H1 (cell line): ENCODE results near the gene GFOD1. TPM values are rescaled to one million over a fixed set of nuclear protein-coding genes. Genes with fewer than 3 reads are reported as not detected.

Experiments
- CTCF ChIA-PET: fragments of 300-600 bp; sonication (Branson Sonifier 250); formaldehyde crosslinking; loops from one replicate; lab custom pipeline; 2021; ENCODE audit not compliant: partially characterized antibody; lab: Charles Lee
- POLR2A ChIA-PET: fragments of 300-600 bp; sonication (Branson Sonifier 250); formaldehyde crosslinking; loops from one replicate; lab custom pipeline; 2021; ENCODE audit warnings: inconsistent platforms; ENCODE audit not compliant: partially characterized antibody; lab: Charles Lee
- DNase-seq, 2 experiments: peaks; one replicate each; pipeline versions ENCODE4 v3.0.0 to v3.0.0-alpha.2; 2010 to 2022; ENCODE audit warnings: low spot score in 2 of 2, low read depth in 1 of 2, mixed read lengths in 1 of 2
- FAIRE-seq: peaks from 2 replicates; lab custom pipeline; 2011; peaks lifted over from hg19 to GRCh38; lab: Jason Lieb, UNC
- H2AFZ ChIP-seq: 2 replicates; pipeline ENCODE4 v1.8.1; 2012; ENCODE audit warnings: low read length, inconsistent platforms
- H2AK5ac ChIP-seq: 2 replicates; pipeline ENCODE4 v1.6.1; 2013; ENCODE audit warnings: low read depth, low read length
- H2BK120ac ChIP-seq: replicated peaks from 2 replicates; pipeline ENCODE3; 2013; ENCODE audit warnings: low read depth, low read length, inconsistent platforms
- H2BK12ac ChIP-seq: 2 replicates; pipeline ENCODE4 v1.6.1; 2013; ENCODE audit warnings: low read depth, low read length
- H2BK15ac ChIP-seq: 2 replicates; pipeline ENCODE4 v1.6.1; 2013; ENCODE audit warnings: low read length
- H2BK20ac ChIP-seq: 2 replicates; pipeline ENCODE4 v1.6.1; 2013; ENCODE audit warnings: low read length
- H2BK5ac ChIP-seq: 2 replicates; pipeline ENCODE4 v1.6.1; 2013; ENCODE audit warnings: low read depth, low read length
- H3K14ac ChIP-seq: 2 replicates; pipeline ENCODE4 v1.6.1; 2013; ENCODE audit warnings: inconsistent platforms; ENCODE audit not compliant: insufficient read length
- H3K18ac ChIP-seq: 2 replicates; pipeline ENCODE4 v1.6.1; 2013; ENCODE audit warnings: low read length; ENCODE audit errors: extremely low read depth
- H3K23ac ChIP-seq: 2 replicates; pipeline ENCODE4 v1.6.1; 2013; ENCODE audit warnings: inconsistent platforms; ENCODE audit not compliant: insufficient read length
- H3K23me2 ChIP-seq: 2 replicates; pipeline ENCODE4 v1.6.1; 2013; ENCODE audit warnings: low read depth, low read length
- H3K27ac ChIP-seq: 2 replicates; pipeline ENCODE4 v1.6.1; 2011; ENCODE audit warnings: low read depth, low read length, inconsistent platforms
- H3K27me3 ChIP-seq, 4 experiments: replicated peaks in 1 of 4; 1 replicate in 1 of 4; 2 replicates in 3 of 4; pipeline versions ENCODE4 v1.6.1 to v1.8.1; 2011 to 2013; ENCODE audit warnings: low read length in 3 of 4, mild to moderate bottlenecking in 3 of 4, inconsistent platforms in 2 of 4, mixed read lengths in 2 of 4, moderate library complexity in 1 of 4; ENCODE audit not compliant: control insufficient read depth in 3 of 4, insufficient read depth in 3 of 4; ENCODE audit errors: extremely low read depth in 1 of 4
- H3K36me3 ChIP-seq, 4 experiments: 2 replicates each; pipeline versions ENCODE4 v1.6.1 to v1.8.1; 2011 to 2013; ENCODE audit warnings: mild to moderate bottlenecking in 4 of 4, low read length in 3 of 4, moderate library complexity in 2 of 4, control low read depth in 1 of 4, inconsistent platforms in 1 of 4; ENCODE audit not compliant: insufficient read depth in 4 of 4, control insufficient read depth in 2 of 4
- H3K4ac ChIP-seq: replicated peaks from 2 replicates; pipeline ENCODE3; 2013; ENCODE audit warnings: low read length, low read depth, mixed read lengths, inconsistent platforms; ENCODE audit not compliant: insufficient read length
- H3K4me1 ChIP-seq, 4 experiments: replicated peaks in 1 of 4; 1 replicate in 1 of 4; 2 replicates in 3 of 4; pipeline versions ENCODE4 v1.6.1 to v1.8.1; 2011 to 2013; ENCODE audit warnings: low read length in 3 of 4, inconsistent platforms in 2 of 4, mixed read lengths in 1 of 4; ENCODE audit not compliant: insufficient read depth in 4 of 4, control insufficient read depth in 3 of 4
- H3K4me2 ChIP-seq, 2 experiments: 2 replicates each; pipeline versions ENCODE4 v1.6.1 to v1.8.1; 2011 to 2013; ENCODE audit warnings: low read depth in 2 of 2, low read length in 2 of 2, control low read depth in 1 of 2, inconsistent platforms in 1 of 2, mild to moderate bottlenecking in 1 of 2; ENCODE audit not compliant: insufficient read depth in 1 of 2
- H3K4me3 ChIP-seq, 4 experiments: fragments of 200-600, 300-600 bp in 1 of 4; sonication (generic), shearing (Covaris generic), sonication (Bioruptor Twin) in 1 of 4; 2 replicates each; pipeline versions ENCODE4 v1.5.1 to v1.8.1; 2011 to 2016; ENCODE audit warnings: low read length in 4 of 4, low read depth in 3 of 4, control low read depth in 2 of 4, inconsistent platforms in 2 of 4, mild to moderate bottlenecking in 2 of 4, mixed read lengths in 1 of 4, moderate library complexity in 1 of 4; ENCODE audit not compliant: insufficient read depth in 2 of 4; ENCODE audit errors: extremely low read depth in 1 of 4
- H3K56ac ChIP-seq: replicated peaks from 2 replicates; pipeline ENCODE3; 2013; ENCODE audit warnings: low read depth, mild to moderate bottlenecking, mixed read lengths, low read length, inconsistent platforms; ENCODE audit not compliant: insufficient read length
- H3K79me1 ChIP-seq: 2 replicates; pipeline ENCODE4 v1.6.1; 2013; ENCODE audit warnings: low read depth, low read length, control low read depth
- H3K79me2 ChIP-seq, 2 experiments: 2 replicates each; pipeline versions ENCODE4 v1.6.1 to v1.8.1; 2012 to 2013; ENCODE audit warnings: low read length in 2 of 2, mild to moderate bottlenecking in 2 of 2, inconsistent platforms in 1 of 2; ENCODE audit not compliant: insufficient read depth in 2 of 2, control insufficient read depth in 1 of 2
- H3K9ac ChIP-seq, 4 experiments: replicated peaks in 1 of 4; 1 replicate in 1 of 4; 2 replicates in 3 of 4; pipeline versions ENCODE4 v1.6.1 to v1.8.1; 2011 to 2013; ENCODE audit warnings: low read depth in 3 of 4, low read length in 3 of 4, control low read depth in 2 of 4, mild to moderate bottlenecking in 2 of 4, moderate library complexity in 2 of 4, inconsistent platforms in 1 of 4; ENCODE audit errors: extremely low read depth in 1 of 4
- H3K9me3 ChIP-seq, 2 experiments: 2 replicates each; pipeline versions ENCODE4 v1.6.1 to v1.8.1; 2012 to 2013; ENCODE audit warnings: mild to moderate bottlenecking in 2 of 2, moderate library complexity in 2 of 2, control low read depth in 1 of 2, inconsistent platforms in 1 of 2, low read depth in 1 of 2, low read length in 1 of 2, mixed read lengths in 1 of 2; ENCODE audit not compliant: insufficient read depth in 2 of 2
- H4K20me1 ChIP-seq, 2 experiments: replicated peaks in 1 of 2; 2 replicates each; pipeline versions ENCODE3 to v1.8.1; 2011 to 2013; ENCODE audit warnings: inconsistent platforms in 2 of 2, low read length in 2 of 2, mild to moderate bottlenecking in 1 of 2; ENCODE audit not compliant: insufficient read depth in 2 of 2, control insufficient read depth in 1 of 2
- H4K5ac ChIP-seq: 2 replicates; pipeline ENCODE4 v1.6.1; 2013; ENCODE audit warnings: low read length, low read depth, mixed read lengths, inconsistent platforms; ENCODE audit not compliant: insufficient read length
- H4K8ac ChIP-seq: 2 replicates; pipeline ENCODE4 v1.8.0; 2013; ENCODE audit warnings: mild to moderate bottlenecking, moderate library complexity, low read length, inconsistent platforms; ENCODE audit not compliant: insufficient read depth; ENCODE audit errors: extremely low read depth
- H4K91ac ChIP-seq: replicated peaks from 2 replicates; pipeline ENCODE3; 2013; ENCODE audit warnings: low read length, mixed read lengths, inconsistent platforms; ENCODE audit not compliant: insufficient read length
- KDM4A ChIP-seq: IDR thresholded peaks from one replicate; pipeline ENCODE4 v1.7.1; 2012; ENCODE audit warnings: low read depth, mild to moderate bottlenecking, moderate library complexity, low read length, inconsistent platforms; ENCODE audit not compliant: severe bottlenecking
- WGBS, 2 experiments: shearing (Covaris generic) in 1 of 2; methylation state at CpG; one replicate each; pipeline versions ENCODE4 v1.1.6 to v1.1.7; 2013 to 2015; ENCODE audit warnings: low lambda C conversion rate in 2 of 2, mixed read lengths in 2 of 2, inconsistent platforms in 1 of 2, low coverage in 1 of 2, missing lambda C conversion rate in 1 of 2; ENCODE audit not compliant: insufficient replicate concordance in 2 of 2, insufficient coverage in 1 of 2, insufficient read length in 1 of 2; ENCODE audit errors: extremely low coverage in 1 of 2, missing lambda C conversion rate in 1 of 2; 5-methylcytosine and 5-hydroxymethylcytosine counted together
- polyA plus RNA-seq, 7 experiments: library from polyadenylated mRNA; depleted of rRNA in 3 of 7; stranded (reverse) in 5 of 7; unstranded in 2 of 7; fragments of >200 nt in 5 of 7; fragments of 200-250 nt in 2 of 7; gene quantifications; 1 replicate in 5 of 7; 2 replicates in 1 of 7; 4 replicates in 1 of 7; pipeline versions ENCODE4 v1.2.1 to v1.2.3, GENCODE V29; 2011 to 2013; ENCODE audit warnings: missing spikeins in 2 of 7, mixed read lengths in 2 of 7
- total RNA-seq: library from RNA; stranded (reverse); fragmentation: NEBNext Ultra II Directional; extraction: Animal tissue kit (Norgen Biotek cat#: 25700); gene quantifications from 2 replicates; pipeline ENCODE4 v1.2.1, GENCODE V29; 2021

The GFOD1 gene
- total and polyA plus RNA-seq, 2 of the 8 experiments (the other 6 are each of a cell fraction or from before 2014, with no cell fraction given): 2.5 to 8.8 TPM

GRCh38 chr6:13491538-13491937 lies 4.1 kb upstream of the GFOD1 start:
- FAIRE-seq (no peak), DNase-seq (no peak)
- no peak overlapping the region for H4K91ac ChIP-seq
- H3K36me3 ChIP-seq: no peaks in the 10 kb centered on the region
- no peak for TF ChIP-seq KDM4A
- ChIA-PET CTCF (interaction anchor here (1.2 kb wide), 1 partner anchor 45 kb away, joined by 6 read pairs; no protein-coding TSS in a partner anchor), POLR2A (interaction anchor here (0.8 to 1.0 kb wide), 2 partner anchors 60 to 322 kb away, joined by 3 read pairs; no protein-coding TSS in a partner anchor)
- H3K4me2 ChIP-seq: no peak overlapping the region
- peaks cover 0 to 2% of the 10 kb centered on the region in 2 experiments for H4K20me1 ChIP-seq
- H3K4me3 ChIP-seq: no peak overlapping the region
- no peak overlapping the region for H2AK5ac ChIP-seq
- no peak overlapping the region for H2BK12ac ChIP-seq
- 93% methylated on average over 3 of the region's 3 CpGs; no CpG with 5 or more reads in 1 of the 2 experiments for WGBS, 2 experiments
- peaks cover 7 to 22% (median 15%) of the 10 kb centered on the region in 4 experiments for H3K27me3 ChIP-seq
- no peak overlapping the region for H3K18ac ChIP-seq
- H4K5ac ChIP-seq: no peak overlapping the region
- no peak overlapping the region for H3K9ac ChIP-seq
- H3K56ac ChIP-seq: no peak overlapping the region
- no peak overlapping the region for H2BK5ac ChIP-seq
- H3K23me2 ChIP-seq: peaks cover 17% of the 10 kb centered on the region; the same call in 1 of the 2 replicates
- H3K14ac ChIP-seq: no peak overlapping the region
- no peaks in the 10 kb centered on the region for H3K79me1 ChIP-seq
- H3K23ac ChIP-seq: no peak overlapping the region
- no peak overlapping the region for H3K27ac ChIP-seq
- H3K9me3 ChIP-seq: no peaks in the 10 kb centered on the region
- H2BK15ac ChIP-seq: no peak overlapping the region
- H3K4ac ChIP-seq: no peak overlapping the region
- no peak overlapping the region for H2AFZ ChIP-seq
- no peaks in the 10 kb centered on the region for H3K79me2 ChIP-seq
- H2BK120ac ChIP-seq: no peak overlapping the region
- no peak overlapping the region for H2BK20ac ChIP-seq
- peaks cover 2 to 16% (median 7%) of the 10 kb centered on the region in 4 experiments for H3K4me1 ChIP-seq
- H4K8ac ChIP-seq: no peak overlapping the region
